ENCODE data around the gene ZNF219. TPM values are rescaled to one million over a fixed set of nuclear protein-coding genes. Genes with fewer than 3 reads are reported as not detected.
"Not testable (repeated sequence)": the region's sequence is repeated elsewhere in the genome, so short reads cannot be mapped to it uniquely, and the experiment has no call there.

Gene ZNF219
- total and polyA plus RNA-seq, 7 experiments from 2014 or later = 2.3 to 22.1 (median 6.5) TPM

- Histone ChIP-seq H3K27me3 (ENCODE audit: control insufficient read depth in 2 of 2, insufficient read depth in 2 of 2, low read length in 2 of 2) (no peaks in the 10 kb centered on the region), H3K4me1 (ENCODE audit: control insufficient read depth in 2 of 2, insufficient read depth in 2 of 2, low read length in 2 of 2) (no peaks in the 10 kb centered on the region), H3K27ac (ENCODE audit: low read depth, low read length) (no peak within 1 kb of the TSS), H3K9me3 (ENCODE audit: control insufficient read depth in 2 of 3, low read length in 3 of 3) (no peaks in the 10 kb centered on the region), H3K4me3 (ENCODE audit: low read length) (no peak within 1 kb of the TSS), H3K36me3 (ENCODE audit: control insufficient read depth in 2 of 3, insufficient read depth in 3 of 3, low read length in 3 of 3) (no peaks in the 10 kb centered on the region)
- DNase-seq (no peak), ATAC-seq (peak; percentile 26)
- Mint-ChIP-seq H3K27ac (no peak within 1 kb of the TSS), H3K36me3 (no peaks in the 10 kb centered on the region), H3K9me3 (no peaks in the 10 kb centered on the region), H3K27me3 (peaks cover 3 to 42% (median 11%) of the 10 kb centered on the region in 5 donors), H3K4me1 (peaks cover 2 to 9% (median 8%) of the 10 kb centered on the region in 7 donors), H3K4me3 (no peak within 1 kb of the TSS)
- ChIA-PET POLR2A (no interaction called here), CTCF (interaction anchor here (2.0 to 4.5 kb wide), 2 partner anchors 26 to 62 kb away, joined by 9 to 178 read pairs; no protein-coding TSS in a partner anchor)
- intact Hi-C loops (cut with micrococcal nuclease) = loop anchor here in 1 of 2 donors (2.0 to 5.0 kb wide), 3 partner anchors 53 to 345 kb away; no protein-coding TSS in a partner anchor
Measured at GRCh38 chr14:21041676-21042433, 56.6 kb downstream of the ZNF219 start, which contains the start of gene RNASE7. Gene RNASE7, plus strand, starts transcription at chr14:21042362. Its CDS starts 631 bp downstream, at chr14:21042993.

- peaks cover 3 to 41% (median 11%) of the 10 kb centered on the region in 5 donors for H3K27me3 Mint-ChIP-seq
- ChIA-PET POLR2A (interaction anchor here (2.8 kb wide), 1 partner anchor 26 kb away, joined by 21 read pairs; no protein-coding TSS in a partner anchor), CTCF (interaction anchor here (1.1 to 4.5 kb wide), 5 partner anchors 9 to 68 kb away, joined by 4 to 178 read pairs (median 5); no protein-coding TSS in a partner anchor)
- not testable (repeated sequence) for H3K9me3 ChIP-seq (ENCODE audit: control insufficient read depth in 2 of 3, low read length in 3 of 3); H3K9me3 Mint-ChIP-seq; ATAC-seq; H3K36me3 Mint-ChIP-seq; H3K27ac ChIP-seq (ENCODE audit: low read depth, low read length); H3K4me1 Mint-ChIP-seq; H3K4me1 ChIP-seq (ENCODE audit: control insufficient read depth in 2 of 2, insufficient read depth in 2 of 2, low read length in 2 of 2); H3K27me3 ChIP-seq (ENCODE audit: control insufficient read depth in 2 of 2, insufficient read depth in 2 of 2, low read length in 2 of 2); H3K36me3 ChIP-seq (ENCODE audit: control insufficient read depth in 2 of 3, insufficient read depth in 3 of 3, low read length in 3 of 3); DNase-seq; H3K4me3 Mint-ChIP-seq; H3K27ac Mint-ChIP-seq; H3K4me3 ChIP-seq (ENCODE audit: low read length)
- intact Hi-C loops (cut with micrococcal nuclease) = loop anchor here (1.0 to 5.0 kb wide), 7 partner anchors 16 to 344 kb away; partner anchors contain the start of gene NDRG2 (in 1 of the 2)
Measured at GRCh38 chr14:21040941-21041340, 57.5 kb downstream of the ZNF219 start.

- no peaks in the 10 kb centered on the region for H3K27me3 ChIP-seq (ENCODE audit: control insufficient read depth in 2 of 2, insufficient read depth in 2 of 2, low read length in 2 of 2)
- no peaks in the 10 kb centered on the region for H3K4me1 ChIP-seq (ENCODE audit: control insufficient read depth in 2 of 2, insufficient read depth in 2 of 2, low read length in 2 of 2)
- no peak overlapping the region for H3K27ac Mint-ChIP-seq
- peaks cover 3 to 38% (median 11%) of the 10 kb centered on the region in 5 donors for H3K27me3 Mint-ChIP-seq
- no peak overlapping the region for H3K4me3 Mint-ChIP-seq
- CTCF ChIA-PET = interaction anchor here (0.6 to 4.5 kb wide), 9 partner anchors 8 to 256 kb away, joined by 3 to 178 read pairs (median 5); no protein-coding TSS in a partner anchor
- no peaks in the 10 kb centered on the region for H3K36me3 Mint-ChIP-seq
- POLR2A ChIA-PET = interaction anchor here (2.8 kb wide), 1 partner anchor 26 kb away, joined by 21 read pairs; no protein-coding TSS in a partner anchor
- ATAC-seq (no peak), DNase-seq (no peak)
- intact Hi-C loops (cut with micrococcal nuclease) = loop anchor here (1.0 to 5.0 kb wide), 7 partner anchors 15 to 343 kb away; partner anchors contain the start of gene NDRG2 (in 1 of the 2)
- H3K4me3 ChIP-seq (ENCODE audit: low read length) = no peak overlapping the region
- H3K4me1 Mint-ChIP-seq = peaks cover 2 to 9% (median 8%) of the 10 kb centered on the region in 7 donors
- H3K9me3 Mint-ChIP-seq = no peaks in the 10 kb centered on the region
- no peaks in the 10 kb centered on the region for H3K36me3 ChIP-seq (ENCODE audit: control insufficient read depth in 2 of 3, insufficient read depth in 3 of 3, low read length in 3 of 3)
- no peaks in the 10 kb centered on the region for H3K9me3 ChIP-seq (ENCODE audit: control insufficient read depth in 2 of 3, low read length in 3 of 3)
- no peak overlapping the region for H3K27ac ChIP-seq (ENCODE audit: low read depth, low read length)
Measured at GRCh38 chr14:21040370-21040925, 58.0 kb downstream of the ZNF219 start.

Other genes starting within 250 kb of the ZNF219 start
- gene RNASE3, start 207.3 kb downstream of the ZNF219 start, total RNA-seq = 1 to 10 TPM in 1 of 5 experiments, not detected in 4; 1.1 TPM
- gene RNASE3, start 207.3 kb downstream of the ZNF219 start, polyA plus RNA-seq = not detected
- gene RNASE2, start 143.2 kb downstream of the ZNF219 start, total RNA-seq = 10 to 100 TPM in 1 of 5 experiments, 1 to 10 TPM in 1, not detected in 3; 2.5 to 22.4 TPM
- gene RNASE2, start 143.2 kb downstream of the ZNF219 start, polyA plus RNA-seq = under 1 TPM in 1 of 2 donors, not detected in 1; 0.30 TPM
- gene METTL17, start 108.7 kb downstream of the ZNF219 start, total RNA-seq = 100 to 1,000 TPM in 2 of 5 experiments, 10 to 100 TPM in 3; 75.4 to 129 (median 96.7) TPM
- 10 to 100 TPM; 41.7 to 47.6 TPM for gene METTL17, start 108.7 kb downstream of the ZNF219 start, polyA plus RNA-seq
- gene SLC39A2, start 99.4 kb downstream of the ZNF219 start, total RNA-seq = under 1 TPM in 2 of 5 experiments, not detected in 3; 0.36 to 0.81 TPM
- gene SLC39A2, start 99.4 kb downstream of the ZNF219 start, polyA plus RNA-seq = not detected
- gene NDRG2, start 73.6 kb downstream of the ZNF219 start, total RNA-seq = 10 to 100 TPM in 4 of 5 experiments, 1 to 10 TPM in 1; 5.9 to 39.9 (median 35.2) TPM
- gene NDRG2, start 73.6 kb downstream of the ZNF219 start, polyA plus RNA-seq = 10 to 100 TPM; 29.2 to 35.1 TPM
- gene TPPP2, start 68.4 kb downstream of the ZNF219 start, total RNA-seq = not detected
- gene TPPP2, start 68.4 kb downstream of the ZNF219 start, polyA plus RNA-seq = not detected
- gene RNASE13, start 63.8 kb downstream of the ZNF219 start, total RNA-seq = not detected
- gene RNASE13, start 63.8 kb downstream of the ZNF219 start, polyA plus RNA-seq = not detected
- not detected for gene RNASE7, start 56.3 kb downstream of the ZNF219 start, total RNA-seq
- gene RNASE7, start 56.3 kb downstream of the ZNF219 start, polyA plus RNA-seq = not detected
- gene RNASE8, start 40.8 kb downstream of the ZNF219 start, total RNA-seq = not detected
- not detected for gene RNASE8, start 40.8 kb downstream of the ZNF219 start, polyA plus RNA-seq
- gene ARHGEF40, start 28.4 kb downstream of the ZNF219 start, total RNA-seq = 10 to 100 TPM in 1 of 5 experiments, 1 to 10 TPM in 1, under 1 TPM in 2, not detected in 1; 0.65 to 40.5 (median 5.4) TPM
- under 1 TPM in 1 of 2 donors, not detected in 1; 0.11 TPM for gene ARHGEF40, start 28.4 kb downstream of the ZNF219 start, polyA plus RNA-seq
- under 1 TPM in 3 of 5 experiments, not detected in 2; 0.56 to 0.73 (median 0.70) TPM for gene TMEM253, start 2.4 kb upstream of the ZNF219 start, total RNA-seq
- gene TMEM253, start 2.4 kb upstream of the ZNF219 start, polyA plus RNA-seq = not detected
- gene OR5AU1, start 57.4 kb upstream of the ZNF219 start, total RNA-seq = not detected
- gene OR5AU1, start 57.4 kb upstream of the ZNF219 start, polyA plus RNA-seq = not detected
- 100 to 1,000 TPM; 469 to 687 (median 532) TPM for gene HNRNPC, start 170.8 kb upstream of the ZNF219 start, total RNA-seq
- 100 to 1,000 TPM; 842 to 895 TPM for gene HNRNPC, start 170.8 kb upstream of the ZNF219 start, polyA plus RNA-seq
- 1 to 10 TPM in 1 of 5 experiments, under 1 TPM in 1, not detected in 3; 0.24 to 1.5 TPM for gene RPGRIP1, start 181.4 kb upstream of the ZNF219 start, total RNA-seq
- not detected for gene RPGRIP1, start 181.4 kb upstream of the ZNF219 start, polyA plus RNA-seq